AG09319 (cell line): Measurements from ENCODE around the gene ABCB1.

Experiments used
- DNase-seq: peaks from one replicate; pipeline ENCODE4 v3.0.0-alpha.2; 2010; ENCODE audit warnings: low read depth; ENCODE audit errors: extremely low read depth
- TF ChIP-seq, protein P1 (sequence below): IDR thresholded peaks from 2 replicates; pipeline ENCODE4 v1.5.1; 2011; ENCODE audit warnings: low read depth, mild to moderate bottlenecking, inconsistent platforms, low read length, moderate library complexity

ABCB1 gene

DNA sequence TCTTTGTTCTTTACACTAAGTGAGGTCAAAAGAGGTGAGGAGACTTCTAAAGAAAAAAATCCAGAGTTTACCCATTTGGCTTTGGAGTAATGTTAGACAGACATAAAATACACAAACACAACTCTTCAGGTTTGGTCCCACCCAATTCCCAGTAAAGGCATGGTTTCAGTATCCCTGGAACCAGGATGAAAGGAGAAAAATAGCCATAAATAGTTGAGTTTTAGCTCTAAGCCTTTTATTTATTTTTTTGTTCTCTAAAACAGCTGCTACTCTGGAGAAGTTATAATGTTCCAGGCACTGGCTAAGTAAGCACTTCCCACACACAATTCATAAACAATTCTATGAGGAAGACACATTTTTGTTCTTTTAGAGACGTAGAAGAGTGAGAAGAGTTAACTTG is 4.0 kb downstream of the ABCB1 start:
- no peak for DNase-seq
- TF ChIP-seq, protein P1, sequence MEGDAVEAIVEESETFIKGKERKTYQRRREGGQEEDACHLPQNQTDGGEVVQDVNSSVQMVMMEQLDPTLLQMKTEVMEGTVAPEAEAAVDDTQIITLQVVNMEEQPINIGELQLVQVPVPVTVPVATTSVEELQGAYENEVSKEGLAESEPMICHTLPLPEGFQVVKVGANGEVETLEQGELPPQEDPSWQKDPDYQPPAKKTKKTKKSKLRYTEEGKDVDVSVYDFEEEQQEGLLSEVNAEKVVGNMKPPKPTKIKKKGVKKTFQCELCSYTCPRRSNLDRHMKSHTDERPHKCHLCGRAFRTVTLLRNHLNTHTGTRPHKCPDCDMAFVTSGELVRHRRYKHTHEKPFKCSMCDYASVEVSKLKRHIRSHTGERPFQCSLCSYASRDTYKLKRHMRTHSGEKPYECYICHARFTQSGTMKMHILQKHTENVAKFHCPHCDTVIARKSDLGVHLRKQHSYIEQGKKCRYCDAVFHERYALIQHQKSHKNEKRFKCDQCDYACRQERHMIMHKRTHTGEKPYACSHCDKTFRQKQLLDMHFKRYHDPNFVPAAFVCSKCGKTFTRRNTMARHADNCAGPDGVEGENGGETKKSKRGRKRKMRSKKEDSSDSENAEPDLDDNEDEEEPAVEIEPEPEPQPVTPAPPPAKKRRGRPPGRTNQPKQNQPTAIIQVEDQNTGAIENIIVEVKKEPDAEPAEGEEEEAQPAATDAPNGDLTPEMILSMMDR, result no peak

DNA sequence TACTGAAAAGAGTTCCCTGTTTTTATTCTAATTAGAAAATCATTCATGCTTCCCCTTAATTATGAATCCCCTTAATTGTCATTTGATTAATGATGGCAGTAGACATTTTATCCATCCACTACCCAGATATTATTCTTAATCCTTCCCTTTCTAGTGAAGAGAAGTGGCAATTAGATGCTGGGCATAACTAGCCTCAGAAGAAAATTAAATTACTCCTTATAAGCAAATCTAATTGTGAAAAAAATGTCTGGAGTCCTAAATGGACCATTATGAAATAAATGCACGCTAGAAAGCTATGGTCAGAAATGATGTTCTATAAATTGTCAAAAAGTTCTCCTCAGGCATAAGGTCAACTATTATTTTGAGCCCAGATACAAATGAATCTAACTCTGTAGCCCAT is 4.5 kb downstream of the ABCB1 start:
- TF ChIP-seq, protein P1, result no peak
- no peak for DNase-seq

DNA sequence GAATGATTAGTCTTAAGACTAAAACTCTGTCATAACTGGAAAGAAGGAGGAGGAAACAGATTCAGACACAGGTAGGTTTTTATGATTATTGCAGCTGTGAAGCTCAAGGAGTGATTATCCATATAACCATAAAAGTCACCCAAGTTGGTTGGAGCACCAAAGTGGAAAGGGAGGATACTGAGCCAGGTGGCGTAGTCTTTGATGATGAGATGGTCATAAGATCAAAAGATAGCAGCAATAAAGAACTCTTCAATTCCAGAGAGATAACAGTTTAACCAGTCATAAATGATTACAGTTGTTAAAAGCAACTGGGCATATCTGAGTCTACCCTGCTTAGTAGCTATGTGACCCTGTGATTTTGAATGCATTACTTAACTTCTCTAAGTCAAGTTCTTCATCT is 8.4 kb downstream of the ABCB1 start:
- no peak for DNase-seq
- TF ChIP-seq, protein P1, result no peak

DNA sequence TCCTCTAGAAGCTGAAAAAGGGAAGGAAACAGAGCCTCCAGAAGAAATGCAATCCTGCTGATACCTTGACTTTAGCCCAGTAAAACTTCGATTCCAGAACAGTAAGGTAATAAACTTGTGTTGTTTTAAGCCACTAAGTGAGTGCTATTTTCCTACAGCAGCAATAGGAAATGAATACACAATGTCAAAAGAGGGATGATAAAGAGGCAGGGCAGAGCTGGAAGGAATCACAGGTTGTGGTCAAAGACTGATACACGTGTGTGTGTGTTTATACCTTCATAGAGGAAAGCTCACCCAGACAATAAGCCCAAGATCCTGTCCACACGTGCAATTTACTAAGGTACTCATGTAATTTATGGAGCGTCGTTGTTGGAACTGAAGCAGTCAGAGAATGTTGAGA is 9.5 kb downstream of the ABCB1 start:
- TF ChIP-seq, protein P1, result no peak
- DNase-seq, result no peak

DNA sequence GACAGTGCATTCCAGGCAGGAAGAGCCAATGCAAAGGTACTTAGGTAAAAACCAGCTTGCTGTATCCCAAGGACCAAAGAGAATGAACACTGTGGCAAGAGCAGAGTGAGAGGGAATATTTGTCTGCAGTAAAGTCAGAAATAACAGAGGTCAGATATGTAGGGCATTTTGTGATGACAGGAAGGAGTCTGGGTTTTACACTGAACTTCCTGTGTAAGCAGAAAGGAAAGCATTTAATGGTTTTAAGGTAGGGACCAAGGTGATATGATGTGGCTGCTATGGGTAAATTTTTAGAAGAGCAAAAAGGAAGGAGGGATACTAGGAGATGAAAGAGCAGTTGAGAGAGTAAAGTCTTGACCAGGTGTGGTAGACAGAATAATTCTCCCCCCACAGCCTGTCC is 10.1 kb downstream of the ABCB1 start:
- no peak for DNase-seq
- TF ChIP-seq, protein P1, result no peak

DNA sequence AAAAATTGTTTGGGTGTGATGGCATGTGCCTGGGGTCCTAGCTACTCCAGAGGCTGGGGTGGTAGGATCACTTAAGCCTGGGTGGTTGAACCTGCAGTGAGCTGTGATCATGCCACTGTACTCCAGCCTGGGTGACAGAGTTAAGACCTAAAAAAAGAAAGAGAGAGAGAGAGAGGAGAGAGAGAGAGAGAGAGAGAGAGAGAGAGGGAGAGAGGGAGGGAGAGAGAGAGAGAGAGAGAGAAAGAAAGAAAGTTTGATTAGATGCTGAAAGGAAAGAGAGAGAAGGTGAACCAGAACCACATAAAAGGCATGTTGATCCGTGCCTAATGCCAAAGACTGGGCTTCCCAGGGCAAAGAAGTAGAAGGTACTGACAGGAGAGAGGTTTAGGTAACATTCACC is 11.1 kb downstream of the ABCB1 start:
- TF ChIP-seq, protein P1, result no peak
- DNase-seq, result no peak

DNA sequence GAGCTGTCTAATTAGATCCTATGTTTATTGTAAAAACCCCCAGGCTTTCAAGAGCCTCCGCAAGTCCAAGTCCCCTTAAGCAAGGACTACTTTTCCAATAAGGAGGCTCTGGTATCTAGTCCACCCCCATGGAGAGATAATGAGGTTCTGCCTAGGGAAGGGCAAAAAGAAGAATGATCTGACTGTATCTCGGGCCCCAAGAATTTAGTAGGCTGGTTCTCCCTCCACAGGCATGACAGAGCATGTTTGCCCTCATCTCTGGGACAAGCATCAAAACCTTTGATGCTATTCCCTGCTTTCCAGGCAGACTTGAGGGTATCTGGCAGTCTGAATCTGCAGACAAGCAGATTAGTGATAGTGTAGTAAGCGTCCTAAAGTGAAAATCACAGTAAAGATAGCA is 19.0 kb downstream of the ABCB1 start:
- no peak for DNase-seq
- TF ChIP-seq, protein P1, result no peak
